B cell (primary cell): ENCODE data around the gene TBC1D1. TPM values are rescaled to one million over a fixed set of nuclear protein-coding genes. Genes with fewer than 3 reads are reported as not detected.
A peak's percentile ranks its signal among the peaks of the same experiment; 100 is the strongest.

ENCODE experiments used
- ATAC-seq: fragments of 200-7000 bp; cut with Tn5 transposase; one replicate; pipeline ENCODE4 v1.10.0; 2021; ENCODE audit warnings: low read depth, mild to moderate bottlenecking, moderate number of reproducible peaks, moderate library complexity
- CTCF ChIA-PET: fragments of 350-600 bp; sonication (Branson Sonifier 250); formaldehyde crosslinking; loops from one replicate; lab custom pipeline; 2021; ENCODE audit warnings: antibody characterized with exemption, inconsistent platforms; lab: Charles Lee
- POLR2A ChIA-PET: fragments of 350-600 bp; sonication (Branson Sonifier 250); formaldehyde crosslinking; loops from one replicate; lab custom pipeline; 2021; ENCODE audit warnings: antibody characterized with exemption; lab: Charles Lee
- DNase-seq: peaks from one replicate; pipeline ENCODE4 v3.0.0; 2013
- H2AFZ ChIP-seq: 2 replicates; pipeline ENCODE4 v1.6.1; 2012; ENCODE audit warnings: mild to moderate bottlenecking, low read depth, low read length; ENCODE audit not compliant: insufficient read depth, poor library complexity, severe bottlenecking
- H3K27ac ChIP-seq, 2 donors: 1 replicate in 1 of 2; 2 replicates in 1 of 2; pipeline ENCODE4 v1.5.1; 2012 to 2013; ENCODE audit warnings: low read length in 2 of 2, mild to moderate bottlenecking in 2 of 2, moderate library complexity in 1 of 2
- H3K27me3 ChIP-seq, 4 experiments: fragments of 200-600 bp in 1 of 4; sonication (generic) in 1 of 4; replicated peaks in 1 of 4; 1 replicate in 2 of 4; 2 replicates in 2 of 4; pipeline versions ENCODE4 v1.6.1 to v1.7.0; 2013 to 2016; ENCODE audit warnings: low read length in 3 of 4, mild to moderate bottlenecking in 2 of 4, mixed read lengths in 1 of 4, moderate library complexity in 1 of 4; ENCODE audit not compliant: insufficient read depth in 4 of 4, control insufficient read depth in 3 of 4; ENCODE audit errors: control extremely low read depth in 1 of 4
- H3K36me3 ChIP-seq, 2 experiments: replicated peaks in 1 of 2; 1 replicate in 1 of 2; 2 replicates in 1 of 2; pipeline versions ENCODE4 v1.6.1 to v1.7.1; 2013; ENCODE audit warnings: low read length in 1 of 2; ENCODE audit not compliant: insufficient read depth in 2 of 2, control insufficient read depth in 1 of 2; ENCODE audit errors: control extremely low read depth in 1 of 2, extremely low read depth in 1 of 2
- H3K4me1 ChIP-seq, 2 donors: fragments of 200-600 bp in 1 of 2; sonication (generic) in 1 of 2; 1 replicate in 1 of 2; 2 replicates in 1 of 2; pipeline versions ENCODE4 v1.5.1 to v1.6.1; 2013 to 2017; ENCODE audit warnings: low read length in 2 of 2; ENCODE audit not compliant: control insufficient read depth in 2 of 2, insufficient read depth in 2 of 2
- H3K4me2 ChIP-seq: replicated peaks from 2 replicates; pipeline ENCODE3; 2012; ENCODE audit warnings: mild to moderate bottlenecking, low read depth, low read length; ENCODE audit not compliant: poor library complexity, severe bottlenecking
- H3K4me3 ChIP-seq, 5 experiments: fragments of 200-600 bp in 1 of 5; sonication (generic) in 1 of 5; 1 replicate in 3 of 5; 2 replicates in 2 of 5; pipeline versions ENCODE4 v1.5.1 to v1.7.0; 2011 to 2016; ENCODE audit warnings: low read length in 4 of 5, mild to moderate bottlenecking in 4 of 5, low read depth in 2 of 5, control low read depth in 1 of 5, moderate library complexity in 1 of 5; ENCODE audit not compliant: insufficient read depth in 1 of 5; ENCODE audit errors: control extremely low read depth in 1 of 5, extremely low read depth in 1 of 5
- H3K79me2 ChIP-seq: fragments of 200-600 bp; sonication (generic); one replicate; pipeline ENCODE4 v1.6.0; 2016; ENCODE audit warnings: low read length; ENCODE audit not compliant: control insufficient read depth, insufficient read depth
- H3K9ac ChIP-seq: fragments of 200-600 bp; sonication (generic); 2 replicates; pipeline ENCODE4 v1.6.1; 2017; ENCODE audit warnings: mild to moderate bottlenecking, low read length, moderate library complexity
- H3K9me3 ChIP-seq, 3 donors: one replicate each; pipeline versions ENCODE4 v1.6.1 to v1.7.1; 2013; ENCODE audit warnings: low read length in 2 of 3; ENCODE audit not compliant: control insufficient read depth in 2 of 3, insufficient read depth in 1 of 3; ENCODE audit errors: control extremely low read depth in 1 of 3
- H4K20me1 ChIP-seq: 2 replicates; pipeline ENCODE4 v1.6.0; 2012; ENCODE audit warnings: mild to moderate bottlenecking, low read length; ENCODE audit not compliant: insufficient read depth, control insufficient read depth, poor library complexity, severe bottlenecking
- H3K27ac Mint-ChIP-seq: one replicate; pipeline ENCODE4 v1.8.0; 2021; ENCODE audit warnings: mixed read lengths
- H3K27me3 Mint-ChIP-seq: one replicate; pipeline ENCODE4 v1.8.0; 2021; ENCODE audit warnings: mixed read lengths
- H3K4me1 Mint-ChIP-seq: one replicate; pipeline ENCODE4 v1.8.0; 2021; ENCODE audit warnings: mixed read lengths
- H3K4me3 Mint-ChIP-seq: one replicate; pipeline ENCODE4 v1.8.0; 2021; ENCODE audit warnings: mixed read lengths
- H3K9me3 Mint-ChIP-seq: one replicate; pipeline ENCODE4 v1.8.0; 2022; ENCODE audit warnings: mixed read lengths; ENCODE audit not compliant: insufficient read depth
- CTCF ChIP-seq: fragments of 200-600 bp; IDR thresholded peaks from one replicate; pipeline ENCODE4 v1.8.0; 2022; ENCODE audit warnings: antibody characterized with exemption, mild to moderate bottlenecking
- EZH2 ChIP-seq: IDR thresholded peaks from 2 replicates; pipeline ENCODE4 v1.6.1; 2012; ENCODE audit warnings: borderline replicate concordance, low read depth, mild to moderate bottlenecking, moderate library complexity, low read length; ENCODE audit not compliant: insufficient read depth, poor library complexity, severe bottlenecking
- WGBS: methylation state at CpG from one replicate; pipeline ENCODE4 v1.1.5; 2013; ENCODE audit warnings: missing lambda C conversion rate; ENCODE audit not compliant: insufficient coverage; 5-methylcytosine and 5-hydroxymethylcytosine counted together
- intact Hi-C: fragments of 100-400 bp; cut with micrococcal nuclease; formaldehyde crosslinking; loops from one replicate; pipeline ENCODE4 v1.10.0; 2022
- polyA plus RNA-seq: library from polyadenylated mRNA; depleted of rRNA; stranded (reverse); fragments of >200 nt; gene quantifications from 2 replicates; pipeline ENCODE4 v1.2.3, GENCODE V29; 2012
- total RNA-seq, 2 donors: library from RNA; stranded (reverse); fragments of 120-200 nt in 1 of 2; gene quantifications; 1 replicate in 1 of 2; 2 replicates in 1 of 2; pipeline versions ENCODE4 v1.2.3 to v1.2.4, GENCODE V29; 2013 to 2022

TBC1D1 gene
- total and polyA plus RNA-seq, 2 donors (not counting 1 experiment from before 2014, with no cell fraction given): 88.2 to 98.7 TPM

- Mint-ChIP-seq H3K27me3 (no peaks in the 10 kb centered on the region), H3K9me3 (no peaks in the 10 kb centered on the region), H3K4me1 (peaks cover 36% of the 10 kb centered on the region), H3K4me3 (no peak overlapping the region), H3K27ac (peak overlapping the region; percentile 37)
- H3K9ac ChIP-seq: no peak overlapping the region
- ChIA-PET CTCF (interaction anchor here (0.7 to 1.6 kb wide), 4 partner anchors 26 to 727 kb away, joined by 3 to 5 read pairs (median 4); no protein-coding TSS in a partner anchor), POLR2A (no interaction called here)
- ATAC-seq: no peak
- no peaks in the 10 kb centered on the region for H3K27me3 ChIP-seq
- H4K20me1 ChIP-seq: no peaks in the 10 kb centered on the region
- H3K36me3 ChIP-seq: peaks cover 10 to 48% of the 10 kb centered on the region in 2 experiments
- no peak for TF ChIP-seq CTCF
- TF ChIP-seq EZH2: no peak
- no peak overlapping the region for H3K4me3 ChIP-seq
- no peak overlapping the region for H2AFZ ChIP-seq
- no peaks in the 10 kb centered on the region for H3K79me2 ChIP-seq
- H3K9me3 ChIP-seq: no peaks in the 10 kb centered on the region
- no peak overlapping the region for H3K4me2 ChIP-seq
- 98% methylated on average over 4 of the region's 7 CpGs for WGBS
- H3K4me1 ChIP-seq: peaks cover 5 to 17% of the 10 kb centered on the region in 2 donors
- no peak overlapping the region for H3K27ac ChIP-seq
- no peak for DNase-seq
- intact Hi-C loops: loop anchor here (2.0 to 5.0 kb wide), 2 partner anchors 21 to 43 kb away; no protein-coding TSS in a partner anchor
These were observed 243.0 kb downstream of the TBC1D1 start for GRCh38 chr4:38133711-38134480.

GRCh38 chr4:38135201-38135600, 244.3 kb downstream of the TBC1D1 start:
- no peak for TF ChIP-seq CTCF
- Histone ChIP-seq H3K79me2 (no peaks in the 10 kb centered on the region), H4K20me1 (no peaks in the 10 kb centered on the region), H3K4me2 (no peak overlapping the region), H3K27me3 (no peaks in the 10 kb centered on the region), H2AFZ (no peak overlapping the region), H3K4me3 (no peak overlapping the region), H3K36me3 (peaks cover 10 to 57% of the 10 kb centered on the region in 2 experiments), H3K27ac (no peak overlapping the region), H3K9me3 (no peaks in the 10 kb centered on the region), H3K9ac (no peak overlapping the region), H3K4me1 (peaks cover 5 to 11% of the 10 kb centered on the region in 2 donors)
- DNase-seq (no peak), ATAC-seq (no peak)
- peaks cover 27% of the 10 kb centered on the region for H3K4me1 Mint-ChIP-seq
- H3K27me3 Mint-ChIP-seq: no peaks in the 10 kb centered on the region
- intact Hi-C loops: no loop called here
- ChIA-PET POLR2A (no interaction called here), CTCF (no interaction called here)
- no peak overlapping the region for H3K27ac Mint-ChIP-seq
- WGBS: 98% methylated on average over 6 of the region's 8 CpGs
- no peaks in the 10 kb centered on the region for H3K9me3 Mint-ChIP-seq
- no peak overlapping the region for H3K4me3 Mint-ChIP-seq
